ENCODE data around the gene GPRC5A. TPM values are rescaled to one million over a fixed set of nuclear protein-coding genes. Genes with fewer than 3 reads are reported as not detected.
"Not testable (repeated sequence)": the region's sequence is repeated elsewhere in the genome, so short reads cannot be mapped to it uniquely, and the experiment has no call there.

The GPRC5A gene
- total and polyA plus RNA-seq, 2 experiments from 2014 or later, result 37.8 to 84.8 TPM

DNA sequence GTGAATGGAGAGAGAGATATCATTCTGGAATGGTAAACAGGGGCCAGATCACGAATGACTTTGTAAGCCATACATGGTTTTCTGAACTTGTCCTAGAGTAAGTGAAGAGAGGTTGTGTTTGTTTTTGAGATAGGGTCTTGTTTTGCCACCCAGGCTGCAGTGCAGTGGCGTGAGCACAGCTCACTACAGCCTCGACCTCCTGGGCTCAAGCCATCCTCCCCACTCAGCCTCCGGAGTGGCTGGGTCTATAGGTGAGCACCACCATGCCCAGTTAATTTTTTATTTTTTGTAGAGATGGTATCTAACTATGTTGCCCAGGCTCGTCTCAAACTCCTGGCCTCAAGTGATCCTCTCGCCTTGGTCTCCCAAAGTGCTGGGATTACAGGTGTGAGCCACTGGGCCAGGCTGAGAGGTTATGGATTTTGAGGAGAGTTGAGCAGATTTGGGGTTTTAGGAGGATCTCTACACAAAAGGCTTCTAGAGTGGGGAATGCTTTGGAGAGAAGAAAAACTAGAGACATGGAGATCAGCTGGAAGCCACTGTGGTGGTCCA is 19.7 kb upstream of the GPRC5A start:
- Histone ChIP-seq H3K4me2 (ENCODE audit: unreplicated experiment) (peak overlapping the region; percentile 41), H3K4me3 (no peak overlapping the region), H3K79me2 (ENCODE audit: insufficient read depth) (no peaks in the 10 kb centered on the region), H3K9ac (no peak overlapping the region), H3F3A (ENCODE audit: insufficient read depth) (peaks cover 42% of the 10 kb centered on the region), H3K36me3 (ENCODE audit: low read depth) (0 out of 2 replicates have a peak, but pooled peaks cover 3% of the 10 kb centered on the region), H3K9me3 (ENCODE audit: low read depth) (no peaks in the 10 kb centered on the region), H3K4me1 (ENCODE audit: insufficient read depth) (peaks cover 36% of the 10 kb centered on the region), H4K20me1 (ENCODE audit: insufficient read depth) (no peaks in the 10 kb centered on the region), H3K9me2 (ENCODE audit: insufficient read depth) (no peaks in the 10 kb centered on the region), H3K27ac (peak overlapping the region; percentile 73), H3K27me3 (replicated peaks; ENCODE audit: insufficient read depth) (no peaks in the 10 kb centered on the region), H2AFZ (no peak overlapping the region)
- in situ Hi-C loops (cut with MboI), result no loop called here
- no peak for DNase-seq
- WGBS, 2 experiments (ENCODE audit: low coverage in 1 of 2, low lambda C conversion rate in 2 of 2, missing lambda C conversion rate in 2 of 2), result 87 to 95% methylated on average over 6 of the region's 6 CpGs
- TF ChIP-seq EZH2 (IDR thresholded peaks at IDR 0.05; ENCODE audit: insufficient read depth, poor library complexity, severe bottlenecking) (no peak), EZH2phosphoT487 (IDR thresholded peaks at IDR 0.05; ENCODE audit: insufficient read depth, low read depth) (no peak)

DNA sequence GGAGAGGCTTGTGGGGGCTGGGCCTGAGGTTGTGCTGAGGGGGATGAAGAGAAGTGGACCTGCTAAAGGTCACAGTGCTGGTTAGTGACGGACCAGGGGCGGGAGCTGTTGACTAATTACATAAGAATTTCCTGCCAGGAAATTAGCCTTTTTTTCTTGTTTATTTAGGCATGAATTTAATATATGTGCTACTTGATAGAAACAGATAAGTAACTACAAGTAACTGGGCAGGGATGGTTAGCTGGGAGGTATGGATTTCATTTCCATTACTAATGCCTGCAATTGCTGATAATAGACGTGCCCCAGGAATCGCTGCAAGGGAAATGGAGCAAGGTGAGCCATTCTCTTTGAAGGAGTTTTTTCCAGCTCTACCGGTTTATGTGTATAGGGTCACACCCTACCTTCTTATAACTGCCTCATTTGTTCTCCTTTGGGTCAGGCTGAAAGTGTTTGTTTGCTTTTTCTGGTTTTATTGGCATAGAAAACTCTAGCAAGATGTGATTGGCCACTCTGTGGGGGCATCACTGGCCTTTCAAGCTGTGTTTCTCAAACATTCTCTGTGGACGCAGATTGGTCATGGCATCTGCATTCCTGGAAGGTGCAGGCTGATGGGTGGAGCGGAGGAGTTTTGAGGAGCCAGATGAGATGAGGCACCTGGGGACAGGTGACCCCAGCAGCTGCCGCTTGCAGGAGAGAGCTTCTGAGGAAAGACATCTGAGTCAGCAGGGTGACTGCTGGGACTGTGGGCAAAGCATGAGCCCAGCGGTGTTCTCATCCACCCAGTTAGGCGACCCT is 19.0 kb upstream of the GPRC5A start:
- peak overlapping the region; percentile 41 for H3K4me2 ChIP-seq (ENCODE audit: unreplicated experiment)
- no peak overlapping the region for H2AFZ ChIP-seq
- 0 out of 2 replicates have a peak, but pooled peaks cover 3% of the 10 kb centered on the region for H3K36me3 ChIP-seq (ENCODE audit: low read depth)
- H3F3A ChIP-seq (ENCODE audit: insufficient read depth), result peaks cover 45% of the 10 kb centered on the region
- no peaks in the 10 kb centered on the region for H3K79me2 ChIP-seq (ENCODE audit: insufficient read depth)
- no peak for TF ChIP-seq EZH2 (IDR thresholded peaks at IDR 0.05; ENCODE audit: insufficient read depth, poor library complexity, severe bottlenecking)
- TF ChIP-seq EZH2phosphoT487 (IDR thresholded peaks at IDR 0.05; ENCODE audit: insufficient read depth, low read depth), result no peak
- H3K4me1 ChIP-seq (ENCODE audit: insufficient read depth), result peaks cover 36% of the 10 kb centered on the region
- no peak overlapping the region for H3K9ac ChIP-seq
- no peaks in the 10 kb centered on the region for H3K9me3 ChIP-seq (ENCODE audit: low read depth)
- peak overlapping the region; percentile 27; the same call in 1 of the 2 replicates for H3K4me3 ChIP-seq
- DNase-seq, result peak; percentile 72
- H3K27ac ChIP-seq, result peak overlapping the region; percentile 73
- in situ Hi-C loops (cut with MboI), result no loop called here
- no peaks in the 10 kb centered on the region for H3K9me2 ChIP-seq (ENCODE audit: insufficient read depth)
- WGBS, 2 experiments (ENCODE audit: low coverage in 1 of 2, low lambda C conversion rate in 2 of 2, missing lambda C conversion rate in 2 of 2), result 52% methylated on average over 10 of the region's 10 CpGs
- H3K27me3 ChIP-seq (replicated peaks; ENCODE audit: insufficient read depth), result no peaks in the 10 kb centered on the region
- H4K20me1 ChIP-seq (ENCODE audit: insufficient read depth), result no peaks in the 10 kb centered on the region

DNA sequence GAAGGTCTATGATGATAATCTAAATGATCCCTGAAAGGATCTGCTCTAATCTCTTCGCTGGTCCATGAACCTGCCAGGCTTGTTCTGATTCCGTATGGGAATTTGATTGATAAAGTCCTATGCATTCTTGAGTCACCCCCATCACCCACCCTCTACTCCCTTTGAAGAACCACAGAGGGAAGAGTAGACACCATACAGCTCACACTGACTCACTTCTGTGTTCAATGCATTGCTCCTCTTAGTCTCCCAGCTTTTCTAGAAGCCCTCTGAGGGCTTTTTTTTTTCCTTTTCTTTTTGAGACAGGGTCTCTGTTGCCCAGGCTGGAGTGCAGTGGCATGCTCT is 18.5 kb upstream of the GPRC5A start:
- peaks cover 41% of the 10 kb centered on the region for H3K4me1 ChIP-seq (ENCODE audit: insufficient read depth)
- H4K20me1 ChIP-seq (ENCODE audit: insufficient read depth), result no peaks in the 10 kb centered on the region
- no peak overlapping the region for H2AFZ ChIP-seq
- no peaks in the 10 kb centered on the region for H3K79me2 ChIP-seq (ENCODE audit: insufficient read depth)
- peak overlapping the region; percentile 41 for H3K4me2 ChIP-seq (ENCODE audit: unreplicated experiment)
- H3K9me2 ChIP-seq (ENCODE audit: insufficient read depth), result no peaks in the 10 kb centered on the region
- peak overlapping the region; percentile 73 for H3K27ac ChIP-seq
- peaks cover 50% of the 10 kb centered on the region for H3F3A ChIP-seq (ENCODE audit: insufficient read depth)
- H3K27me3 ChIP-seq (replicated peaks; ENCODE audit: insufficient read depth), result no peaks in the 10 kb centered on the region
- 45 to 48% methylated on average over 2 of the region's 2 CpGs for WGBS, 2 experiments (ENCODE audit: low coverage in 1 of 2, low lambda C conversion rate in 2 of 2, missing lambda C conversion rate in 2 of 2)
- peak; percentile 69 for DNase-seq
- in situ Hi-C loops (cut with MboI), result no loop called here
- H3K9me3 ChIP-seq (ENCODE audit: low read depth), result no peaks in the 10 kb centered on the region
- H3K4me3 ChIP-seq, result no peak overlapping the region; the same call in 1 of the 2 replicates
- H3K9ac ChIP-seq, result no peak overlapping the region
- 0 out of 2 replicates have a peak, but pooled peaks cover 3% of the 10 kb centered on the region for H3K36me3 ChIP-seq (ENCODE audit: low read depth)
- TF ChIP-seq EZH2phosphoT487 (IDR thresholded peaks at IDR 0.05; ENCODE audit: insufficient read depth, low read depth), result no peak
- no peak for TF ChIP-seq EZH2 (IDR thresholded peaks at IDR 0.05; ENCODE audit: insufficient read depth, poor library complexity, severe bottlenecking)

DNA sequence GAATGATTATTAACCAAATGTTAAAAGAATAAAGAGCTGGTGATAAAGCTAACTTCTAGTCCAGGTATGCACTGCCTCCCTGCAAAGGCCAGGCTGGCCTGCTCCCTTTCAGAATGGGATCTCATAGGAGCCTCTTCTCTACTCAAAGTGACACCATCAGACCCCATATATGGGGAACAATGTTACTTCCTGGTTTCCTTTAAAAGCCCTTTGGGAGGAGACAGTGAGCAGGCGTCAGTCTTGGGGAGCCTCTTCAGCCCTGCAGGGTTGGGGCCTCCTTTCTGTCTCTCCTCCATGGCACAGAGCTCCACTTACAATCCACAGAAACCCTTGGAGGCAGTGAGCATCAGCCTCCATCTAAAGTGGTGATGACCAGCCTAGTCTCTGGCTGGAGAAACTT is 17.3 kb upstream of the GPRC5A start:
- no peak for DNase-seq
- no peaks in the 10 kb centered on the region for H3K27me3 ChIP-seq (replicated peaks; ENCODE audit: insufficient read depth)
- no peak overlapping the region for H3K4me3 ChIP-seq
- H3K9me3 ChIP-seq (ENCODE audit: low read depth), result no peaks in the 10 kb centered on the region
- WGBS, 2 experiments (ENCODE audit: low coverage in 1 of 2, low lambda C conversion rate in 2 of 2, missing lambda C conversion rate in 2 of 2), result 92 to 100% methylated on average over 1 of the region's 1 CpG
- no peaks in the 10 kb centered on the region for H3K9me2 ChIP-seq (ENCODE audit: insufficient read depth)
- no peaks in the 10 kb centered on the region for H3K79me2 ChIP-seq (ENCODE audit: insufficient read depth)
- no peak overlapping the region for H3K9ac ChIP-seq
- no peak overlapping the region for H2AFZ ChIP-seq
- H3K27ac ChIP-seq, result no peak overlapping the region
- in situ Hi-C loops (cut with MboI), result no loop called here
- no peaks in the 10 kb centered on the region for H3K36me3 ChIP-seq (ENCODE audit: low read depth)
- H4K20me1 ChIP-seq (ENCODE audit: insufficient read depth), result no peaks in the 10 kb centered on the region
- peaks cover 46% of the 10 kb centered on the region for H3F3A ChIP-seq (ENCODE audit: insufficient read depth)
- no peak for TF ChIP-seq EZH2phosphoT487 (IDR thresholded peaks at IDR 0.05; ENCODE audit: insufficient read depth, low read depth)
- no peak for TF ChIP-seq EZH2 (IDR thresholded peaks at IDR 0.05; ENCODE audit: insufficient read depth, poor library complexity, severe bottlenecking)
- no peak overlapping the region for H3K4me2 ChIP-seq (ENCODE audit: unreplicated experiment)
- peaks cover 43% of the 10 kb centered on the region for H3K4me1 ChIP-seq (ENCODE audit: insufficient read depth)

DNA sequence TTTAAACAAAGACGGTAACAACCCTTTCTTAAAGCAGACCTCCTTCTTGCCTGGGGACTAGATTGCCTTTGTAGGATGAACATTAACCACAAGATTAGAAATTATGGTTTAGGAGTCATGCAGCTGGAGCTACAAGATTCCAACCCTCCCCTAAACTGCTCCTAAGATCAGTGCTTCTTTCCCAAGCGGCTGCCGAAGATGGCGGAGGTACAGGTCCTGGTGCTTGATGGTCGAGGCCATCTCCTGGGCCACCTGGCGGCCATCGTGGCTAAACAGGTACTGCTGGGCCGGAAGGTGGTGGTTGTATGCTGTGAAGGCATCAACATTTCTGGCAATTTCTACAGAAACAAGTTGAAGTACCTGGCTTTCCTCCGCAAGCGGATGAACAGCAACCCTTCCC is 16.1 kb upstream of the GPRC5A start:
- H3K9me2 ChIP-seq (ENCODE audit: insufficient read depth); H3K79me2 ChIP-seq (ENCODE audit: insufficient read depth); H3K36me3 ChIP-seq (ENCODE audit: low read depth); H3K27ac ChIP-seq; H2AFZ ChIP-seq; DNase-seq; H3K27me3 ChIP-seq (replicated peaks; ENCODE audit: insufficient read depth); H3K4me3 ChIP-seq; in situ Hi-C loops (cut with MboI); H3K9ac ChIP-seq; H3K4me2 ChIP-seq (ENCODE audit: unreplicated experiment); H3K9me3 ChIP-seq (ENCODE audit: low read depth); H4K20me1 ChIP-seq (ENCODE audit: insufficient read depth): not testable (repeated sequence)
- WGBS, 2 experiments (ENCODE audit: low coverage in 1 of 2, low lambda C conversion rate in 2 of 2, missing lambda C conversion rate in 2 of 2), result 98% methylated on average over 10 of the region's 10 CpGs
- H3F3A ChIP-seq (ENCODE audit: insufficient read depth), result peaks cover 35% of the 10 kb centered on the region
- H3K4me1 ChIP-seq (ENCODE audit: insufficient read depth), result peaks cover 37% of the 10 kb centered on the region

All from GM23248 (cell line).